Right lobe of liver (tissue), 6 donors: ENCODE results near the gene HACD2. TPM values are rescaled to one million over a fixed set of nuclear protein-coding genes. Genes with fewer than 3 reads are reported as not detected.
A peak's percentile ranks its signal among the peaks of the same experiment; 100 is the strongest.

Source experiments
- ATAC-seq, 4 donors: fragments of 200-7000 bp; cut with Tn5 transposase; one replicate each; pipeline ENCODE4 v1.9.1; 2020; ENCODE audit warnings: mild to moderate bottlenecking in 4 of 4, moderate library complexity in 4 of 4
- DNase-seq, 3 donors: peaks; one replicate each; pipeline ENCODE4 v3.0.0-alpha.2; 2020
- H3K27ac ChIP-seq, 3 donors: fragments of 200-600 bp; one replicate each; pipeline ENCODE4 v1.8.0; 2022
- H3K27me3 ChIP-seq, 2 donors: fragments of 200-600 bp; one replicate each; pipeline ENCODE4 v1.8.0; 2022
- H3K36me3 ChIP-seq, 4 donors: fragments of 200-600 bp; sonication (generic) in 1 of 4; one replicate each; pipeline versions ENCODE4 v1.5.1 to v1.8.0; 2017 to 2022; ENCODE audit warnings: control low read depth in 1 of 4
- H3K4me1 ChIP-seq, 4 donors: fragments of 200-600 bp; sonication (generic) in 1 of 4; one replicate each; pipeline versions ENCODE4 v1.5.1 to v1.8.0; 2017 to 2022; ENCODE audit warnings: control low read depth in 1 of 4
- H3K4me3 ChIP-seq, 3 donors: fragments of 200-600 bp; one replicate each; pipeline ENCODE4 v1.8.0; 2022
- H3K9me3 ChIP-seq, 4 donors: fragments of 200-600 bp; sonication (generic) in 1 of 4; one replicate each; pipeline versions ENCODE4 v1.5.1 to v1.8.0; 2017 to 2022; ENCODE audit warnings: control low read depth in 1 of 4
- POLR2A ChIP-seq: fragments of 450-650 bp; IDR thresholded peaks from one replicate; pipeline ENCODE4 v1.6.1; 2017; ENCODE audit warnings: antibody characterized with exemption, mild to moderate bottlenecking
- WGBS: methylation state at CpG from one replicate; pipeline ENCODE4 v1.1.6; 2018; ENCODE audit warnings: low coverage, low lambda C conversion rate; ENCODE audit not compliant: insufficient coverage; ENCODE audit errors: missing lambda C conversion rate; 5-methylcytosine and 5-hydroxymethylcytosine counted together
- intact Hi-C, 2 donors: fragments of 100-400 bp; cut with DNase I; formaldehyde crosslinking; loops; one replicate each; pipeline versions ENCODE4 v1.11.2 to v1.14.1; 2022
- total RNA-seq, 6 experiments: library from RNA; depleted of rRNA in 2 of 6; stranded (reverse); fragments of >200 nt in 2 of 6; fragmentation: NEBNext Ultra II Directional in 3 of 6; extraction: Animal tissue kit (Norgen Biotek cat#: 25700) in 3 of 6; gene quantifications; one replicate each; pipeline versions ENCODE4 v1.1.0 to v1.2.4, GENCODE V29; 2016 to 2023
- TF ChIP-seq, protein P1 (sequence below), 4 donors: fragments of 200-600 bp in 3 of 4; fragments of 450-650 bp in 1 of 4; IDR thresholded peaks; one replicate each; pipeline versions ENCODE4 v1.5.1 to v1.8.0; 2016 to 2022; ENCODE audit warnings: antibody characterized with exemption in 4 of 4, mild to moderate bottlenecking in 2 of 4
- donor health status: DM: no; HTN: yes; CAD: no.
- donor health status: DM: no; HTN: no; CAD: no.
- donor health status: DM: no; HTN: no; CAD: no.
- donor health status: DM: no; HTN: yes; CAD: no.
- donor health status: DM: no; HTN: yes; CAD: no.

HACD2 gene
- total RNA-seq, 6 experiments from 2014 or later: 23.0 to 39.8 (median 27.2) TPM

DNA sequence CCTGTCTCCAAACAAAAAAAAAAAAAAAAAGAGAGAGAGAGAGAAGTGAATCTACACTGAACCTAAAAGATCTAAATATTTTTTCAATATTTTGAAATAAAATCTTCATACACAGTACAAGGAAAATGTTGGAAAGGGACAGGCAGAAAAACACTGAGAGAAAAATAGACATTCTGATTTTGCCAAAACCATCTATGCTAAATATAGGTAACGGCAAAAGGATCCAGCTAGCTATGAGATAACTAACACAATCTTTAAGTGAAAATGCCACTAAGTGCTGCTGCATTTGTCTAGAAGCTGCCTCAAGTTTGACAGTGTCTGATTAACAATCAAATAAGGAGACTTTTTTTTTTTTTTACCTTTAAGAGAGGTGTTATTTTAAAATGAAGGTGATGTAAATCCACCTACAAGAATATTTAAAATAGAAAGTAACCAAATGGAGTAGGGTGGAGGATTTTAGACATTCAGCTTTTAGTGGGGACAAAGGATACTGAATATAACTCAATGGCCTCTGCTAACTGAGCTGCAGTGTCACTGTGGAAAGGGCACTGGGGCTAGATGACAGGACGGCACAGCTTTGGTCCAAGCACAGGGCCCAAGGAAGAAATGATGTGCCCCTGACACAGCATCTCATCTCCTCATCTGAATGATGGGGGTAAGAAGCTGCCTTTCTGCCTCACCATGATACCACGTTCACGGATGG is 62.4 kb downstream of the HACD2 start:
- H3K4me3 ChIP-seq: no peak overlapping the region
- ATAC-seq: no peak
- H3K4me1 ChIP-seq: peaks cover 0 to 34% (median 8%) of the 10 kb centered on the region in 4 donors
- peaks cover 0 to 5% (median 0%) of the 10 kb centered on the region in 4 donors for H3K36me3 ChIP-seq
- 91% methylated on average over 2 of the region's 4 CpGs for WGBS
- no peaks in the 10 kb centered on the region for H3K27me3 ChIP-seq
- H3K27ac ChIP-seq: no peak overlapping the region
- intact Hi-C loops: no loop called here
- no peak for DNase-seq
- TF ChIP-seq, protein P1, sequence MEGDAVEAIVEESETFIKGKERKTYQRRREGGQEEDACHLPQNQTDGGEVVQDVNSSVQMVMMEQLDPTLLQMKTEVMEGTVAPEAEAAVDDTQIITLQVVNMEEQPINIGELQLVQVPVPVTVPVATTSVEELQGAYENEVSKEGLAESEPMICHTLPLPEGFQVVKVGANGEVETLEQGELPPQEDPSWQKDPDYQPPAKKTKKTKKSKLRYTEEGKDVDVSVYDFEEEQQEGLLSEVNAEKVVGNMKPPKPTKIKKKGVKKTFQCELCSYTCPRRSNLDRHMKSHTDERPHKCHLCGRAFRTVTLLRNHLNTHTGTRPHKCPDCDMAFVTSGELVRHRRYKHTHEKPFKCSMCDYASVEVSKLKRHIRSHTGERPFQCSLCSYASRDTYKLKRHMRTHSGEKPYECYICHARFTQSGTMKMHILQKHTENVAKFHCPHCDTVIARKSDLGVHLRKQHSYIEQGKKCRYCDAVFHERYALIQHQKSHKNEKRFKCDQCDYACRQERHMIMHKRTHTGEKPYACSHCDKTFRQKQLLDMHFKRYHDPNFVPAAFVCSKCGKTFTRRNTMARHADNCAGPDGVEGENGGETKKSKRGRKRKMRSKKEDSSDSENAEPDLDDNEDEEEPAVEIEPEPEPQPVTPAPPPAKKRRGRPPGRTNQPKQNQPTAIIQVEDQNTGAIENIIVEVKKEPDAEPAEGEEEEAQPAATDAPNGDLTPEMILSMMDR (IDR thresholded peaks at IDR 0.05): no peak
- TF ChIP-seq POLR2A: no peak
- no peaks in the 10 kb centered on the region for H3K9me3 ChIP-seq

DNA sequence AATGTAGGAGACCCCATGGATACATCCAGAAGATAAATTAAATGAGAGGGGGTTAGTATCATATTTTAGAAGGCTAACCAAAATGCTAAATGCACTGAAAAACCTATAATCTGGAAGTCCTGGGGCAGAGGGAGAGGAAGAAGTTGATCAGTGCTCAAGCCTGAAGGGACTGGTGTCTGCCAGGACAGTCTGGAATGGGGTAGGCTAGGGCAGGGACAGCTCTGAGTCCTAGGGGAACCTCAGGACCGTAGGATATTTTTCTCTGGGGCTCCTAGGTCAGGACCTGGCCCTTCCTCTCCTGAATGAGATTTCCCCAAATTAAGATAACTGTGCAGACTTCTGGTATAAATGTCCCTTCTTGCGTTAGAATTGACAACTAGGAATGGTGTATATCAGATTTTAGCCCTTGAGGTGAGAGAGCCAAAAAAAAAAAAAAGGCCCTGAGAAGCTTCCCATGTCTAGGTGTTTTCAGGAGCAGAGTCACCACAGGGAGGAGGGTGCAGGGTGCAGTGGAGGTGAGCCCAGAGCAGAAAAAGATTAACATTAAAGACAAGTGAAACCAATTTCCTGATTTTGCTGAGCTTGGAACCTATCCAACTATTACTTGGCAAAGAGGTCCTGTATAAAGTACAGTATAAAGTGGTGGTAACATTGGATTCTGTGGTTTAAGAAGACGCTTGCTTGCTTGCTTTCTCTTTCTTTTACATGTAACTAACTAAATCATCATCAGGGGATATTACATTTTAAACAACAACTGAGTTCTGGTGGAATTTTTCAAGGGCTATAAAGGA is 63.5 kb downstream of the HACD2 start:
- H3K36me3 ChIP-seq: peaks cover 0 to 2% (median 0%) of the 10 kb centered on the region in 4 donors
- peak; percentile 75 to 85 (median 76) for ATAC-seq
- DNase-seq: no peak
- intact Hi-C loops: no loop called here
- H3K4me1 ChIP-seq: peaks cover 0 to 28% (median 7%) of the 10 kb centered on the region in 4 donors
- H3K9me3 ChIP-seq: no peaks in the 10 kb centered on the region
- peak overlapping the region; percentile 35 to 70 (median 35) for H3K27ac ChIP-seq
- TF ChIP-seq, protein P1 (IDR thresholded peaks at IDR 0.05): no peak
- no peak for TF ChIP-seq POLR2A
- 5% methylated on average over 3 of the region's 3 CpGs for WGBS
- H3K4me3 ChIP-seq: no peak overlapping the region
- H3K27me3 ChIP-seq: no peaks in the 10 kb centered on the region

DNA sequence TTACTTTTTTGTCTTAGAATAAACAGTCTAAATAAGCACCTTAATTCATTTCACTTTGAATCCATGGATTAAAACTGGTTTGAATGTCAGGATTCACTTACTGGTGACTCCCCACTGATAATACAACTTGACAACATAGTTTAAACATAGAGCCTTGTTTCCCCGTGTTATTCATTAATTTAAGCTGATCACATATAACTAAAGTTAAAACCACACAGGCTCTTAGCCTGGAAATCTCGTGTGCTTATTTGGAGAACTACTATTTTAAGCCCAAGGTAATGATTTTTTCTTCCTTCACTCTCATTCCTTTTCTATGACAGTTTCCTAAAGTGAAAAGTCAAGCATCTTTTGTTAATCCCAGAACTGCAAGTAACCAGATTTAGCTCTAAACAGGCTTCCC is 64.2 kb downstream of the HACD2 start:
- H3K9me3 ChIP-seq: no peaks in the 10 kb centered on the region
- H3K4me1 ChIP-seq: peaks cover 0 to 28% (median 7%) of the 10 kb centered on the region in 4 donors
- peak; percentile 28 to 62 (median 34) for ATAC-seq
- H3K27me3 ChIP-seq: no peaks in the 10 kb centered on the region
- DNase-seq: no peak
- no peak for TF ChIP-seq POLR2A
- TF ChIP-seq, protein P1 (IDR thresholded peaks at IDR 0.05): no peak
- intact Hi-C loops: no loop called here
- H3K27ac ChIP-seq: peak overlapping the region in 2 of 3 donors; percentile 35 to 70
- H3K36me3 ChIP-seq: no peaks in the 10 kb centered on the region
- no peak overlapping the region for H3K4me3 ChIP-seq
- WGBS: 18% methylated on average over 2 of the region's 2 CpGs

DNA sequence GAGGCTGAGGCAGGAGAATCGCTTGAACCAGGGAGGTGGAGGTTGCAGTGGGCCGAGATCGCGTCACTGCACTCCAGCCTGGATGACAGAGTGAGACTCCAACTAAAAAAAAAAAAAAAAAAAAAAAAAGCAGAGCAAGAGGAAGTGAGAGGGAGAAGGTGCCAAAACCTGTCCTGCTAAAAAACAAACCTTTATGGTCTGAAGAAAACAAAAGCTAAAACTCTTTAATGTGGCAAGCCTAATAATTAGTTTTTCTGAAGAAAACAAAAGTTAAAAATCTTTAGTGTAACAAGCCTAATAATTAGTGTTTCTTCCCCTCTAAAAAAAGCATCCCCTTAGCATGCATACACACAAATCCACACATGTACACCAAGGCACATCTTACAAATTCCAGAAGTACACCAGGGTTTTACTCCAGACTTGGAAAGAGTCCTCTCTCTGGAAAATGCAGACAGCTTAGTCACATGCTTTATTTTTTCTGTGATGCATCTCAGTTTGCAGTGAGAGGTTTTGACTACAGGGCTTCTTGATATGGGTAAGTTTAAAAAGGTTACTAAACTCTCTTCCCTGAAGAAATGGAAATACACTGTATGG is 65.9 kb downstream of the HACD2 start:
- Histone ChIP-seq H3K4me3 (no peak overlapping the region), H3K27me3 (no peaks in the 10 kb centered on the region), H3K27ac (no peak overlapping the region), H3K36me3 (no peaks in the 10 kb centered on the region), H3K4me1 (peaks cover 0 to 21% (median 7%) of the 10 kb centered on the region in 4 donors), H3K9me3 (no peaks in the 10 kb centered on the region)
- intact Hi-C loops: no loop called here
- WGBS: 70% methylated on average over 4 of the region's 4 CpGs
- DNase-seq: no peak
- TF ChIP-seq, protein P1 (IDR thresholded peaks at IDR 0.05): no peak
- no peak for ATAC-seq
